HG03060 (cell line): Measurements from ENCODE around the gene RPA1.

Source experiments
- ATAC-seq: cut with Tn5 transposase; IDR thresholded peaks from one replicate; pipeline ENCODE4 v1.9.1; 2021; ENCODE audit warnings: low read depth, moderate number of reproducible peaks; ENCODE audit not compliant: unreplicated experiment

The RPA1 gene

GRCh38 chr17:1936766-1937165, 107.0 kb downstream of the RPA1 start:
- no peak for ATAC-seq

- ATAC-seq: no peak
Measured at GRCh38 chr17:1937461-1937860, 107.7 kb downstream of the RPA1 start.

GRCh38 chr17:1939981-1940809, 110.4 kb downstream of the RPA1 start:
- ATAC-seq: no peak

- no peak for ATAC-seq
Measured at GRCh38 chr17:1940810-1941185, 111.0 kb downstream of the RPA1 start.

GRCh38 chr17:1941272-1942065, 111.7 kb downstream of the RPA1 start:
- no peak for ATAC-seq

- ATAC-seq: no peak
Measured at GRCh38 chr17:1942066-1942365, 112.2 kb downstream of the RPA1 start.

- no peak for ATAC-seq
Measured at GRCh38 chr17:1942666-1943435, 113.0 kb downstream of the RPA1 start.

- ATAC-seq: no peak
Measured at GRCh38 chr17:1943436-1943831, 113.6 kb downstream of the RPA1 start.

- no peak for ATAC-seq
Measured at GRCh38 chr17:1945621-1946020, 115.8 kb downstream of the RPA1 start.

GRCh38 chr17:1946021-1946932, 116.5 kb downstream of the RPA1 start:
- ATAC-seq: no peak

- ATAC-seq: no peak
Measured at GRCh38 chr17:1947229-1947742, 117.5 kb downstream of the RPA1 start.

GRCh38 chr17:1947743-1948516, 118.1 kb downstream of the RPA1 start:
- no peak for ATAC-seq

GRCh38 chr17:1948517-1948825, 118.7 kb downstream of the RPA1 start:
- ATAC-seq: no peak
